MG63 (cell line): ENCODE results near the gene IL9. TPM values are rescaled to one million over a fixed set of nuclear protein-coding genes. Genes with fewer than 3 reads are reported as not detected.

Experiments
- DNase-seq: peaks from one replicate; pipeline ENCODE4 v3.0.0-alpha.2; 2020
- H3K27me3 ChIP-seq: fragments of 250-450 bp; sonication (Bioruptor Pico); 2 replicates; pipeline ENCODE4 v1.5.1; 2020; ENCODE audit warnings: mild to moderate bottlenecking, moderate library complexity
- H3K36me3 ChIP-seq: fragments of 250-450 bp; sonication (Bioruptor Pico); 2 replicates; pipeline ENCODE4 v1.5.1; 2020; ENCODE audit warnings: mild to moderate bottlenecking, moderate library complexity
- H3K4me3 ChIP-seq: fragments of 250-450 bp; sonication (Bioruptor Pico); 2 replicates; pipeline ENCODE4 v1.5.1; 2020; ENCODE audit warnings: mild to moderate bottlenecking, moderate library complexity
- H3K9me3 ChIP-seq: fragments of 250-450 bp; sonication (Bioruptor Pico); 2 replicates; pipeline ENCODE4 v1.5.1; 2020; ENCODE audit warnings: mild to moderate bottlenecking, moderate library complexity
- total RNA-seq: library from RNA; depleted of rRNA; stranded (reverse); fragments of >200 nt; shearing (Covaris generic); gene quantifications from 2 replicates; pipeline ENCODE4 v1.2.3, GENCODE V29; 2014; ENCODE audit warnings: low replicate concordance

IL9 gene
- total RNA-seq, 1 experiment from 2014 or later = not detected

GRCh38 chr5:135880278-135880677, 15.4 kb downstream of the IL9 start:
- Histone ChIP-seq H3K36me3 (no peaks in the 10 kb centered on the region; the same call in 1 of the 2 replicates), H3K4me3 (no peak overlapping the region), H3K27me3 (no peaks in the 10 kb centered on the region; the same call in 1 of the 2 replicates), H3K9me3 (no peaks in the 10 kb centered on the region)
- DNase-seq = peak; percentile 40

- no peak for DNase-seq
Observed at GRCh38 chr5:135879591-135879990, 16.1 kb downstream of the IL9 start.

GRCh38 chr5:135878156-135878620, 17.5 kb downstream of the IL9 start:
- Histone ChIP-seq H3K36me3 (no peaks in the 10 kb centered on the region; the same call in 1 of the 2 replicates), H3K4me3 (no peak overlapping the region), H3K27me3 (0 out of 2 replicates have a peak, but pooled peaks cover 2% of the 10 kb centered on the region), H3K9me3 (no peaks in the 10 kb centered on the region)
- peak; percentile 36 for DNase-seq

More at GRCh38 chr5:135879591-135879990, 16.1 kb downstream of the IL9 start:
- no peaks in the 10 kb centered on the region for H3K9me3 ChIP-seq
- no peak overlapping the region for H3K4me3 ChIP-seq
- no peaks in the 10 kb centered on the region; the same call in 1 of the 2 replicates for H3K36me3 ChIP-seq
- H3K27me3 ChIP-seq = peaks cover 2% of the 10 kb centered on the region; the same call in 1 of the 2 replicates

- no peaks in the 10 kb centered on the region; the same call in 1 of the 2 replicates for H3K36me3 ChIP-seq
- H3K9me3 ChIP-seq = no peaks in the 10 kb centered on the region
- H3K27me3 ChIP-seq = 0 out of 2 replicates have a peak, but pooled peaks cover 2% of the 10 kb centered on the region
- no peak for DNase-seq
- no peak overlapping the region for H3K4me3 ChIP-seq
Observed at GRCh38 chr5:135877570-135878155, 18.0 kb downstream of the IL9 start.

- Histone ChIP-seq H3K27me3 (0 out of 2 replicates have a peak, but pooled peaks cover 2% of the 10 kb centered on the region), H3K36me3 (no peaks in the 10 kb centered on the region; the same call in 1 of the 2 replicates), H3K9me3 (no peaks in the 10 kb centered on the region), H3K4me3 (no peak overlapping the region)
- no peak for DNase-seq
Observed at GRCh38 chr5:135876146-135876545, 19.5 kb downstream of the IL9 start.

- Histone ChIP-seq H3K36me3 (no peaks in the 10 kb centered on the region; the same call in 1 of the 2 replicates), H3K27me3 (0 out of 2 replicates have a peak, but pooled peaks cover 2% of the 10 kb centered on the region), H3K4me3 (no peak overlapping the region), H3K9me3 (no peaks in the 10 kb centered on the region)
- no peak for DNase-seq
Observed at GRCh38 chr5:135875567-135875966, 20.1 kb downstream of the IL9 start.

GRCh38 chr5:135874461-135874860, 21.2 kb downstream of the IL9 start:
- H3K9me3 ChIP-seq = no peaks in the 10 kb centered on the region
- H3K4me3 ChIP-seq = no peak overlapping the region
- H3K27me3 ChIP-seq = peaks cover 7% of the 10 kb centered on the region; the same call in 1 of the 2 replicates
- DNase-seq = no peak
- H3K36me3 ChIP-seq = no peaks in the 10 kb centered on the region; the same call in 1 of the 2 replicates

GRCh38 chr5:135873831-135874230, 21.8 kb downstream of the IL9 start:
- DNase-seq = no peak
- Histone ChIP-seq H3K9me3 (no peaks in the 10 kb centered on the region), H3K36me3 (no peaks in the 10 kb centered on the region; the same call in 1 of the 2 replicates), H3K4me3 (no peak overlapping the region), H3K27me3 (peaks cover 7% of the 10 kb centered on the region; the same call in 1 of the 2 replicates)

GRCh38 chr5:135871268-135871915, 24.2 kb downstream of the IL9 start:
- Histone ChIP-seq H3K4me3 (no peak overlapping the region), H3K9me3 (no peaks in the 10 kb centered on the region), H3K36me3 (no peaks in the 10 kb centered on the region; the same call in 1 of the 2 replicates), H3K27me3 (peaks cover 11% of the 10 kb centered on the region; the same call in 1 of the 2 replicates)
- DNase-seq = no peak

GRCh38 chr5:135869935-135870334, 25.7 kb downstream of the IL9 start:
- Histone ChIP-seq H3K4me3 (no peak overlapping the region), H3K27me3 (peaks cover 10% of the 10 kb centered on the region; the same call in 1 of the 2 replicates), H3K36me3 (no peaks in the 10 kb centered on the region), H3K9me3 (no peaks in the 10 kb centered on the region)
- DNase-seq = no peak

- no peaks in the 10 kb centered on the region for H3K9me3 ChIP-seq
- H3K4me3 ChIP-seq = no peak overlapping the region
- no peaks in the 10 kb centered on the region for H3K36me3 ChIP-seq
- H3K27me3 ChIP-seq = peaks cover 10% of the 10 kb centered on the region; the same call in 1 of the 2 replicates
- DNase-seq = no peak
Observed at GRCh38 chr5:135869276-135869675, 26.4 kb downstream of the IL9 start.

- H3K27me3 ChIP-seq = peaks cover 10% of the 10 kb centered on the region; the same call in 1 of the 2 replicates
- DNase-seq = no peak
Observed at GRCh38 chr5:135868681-135869080, 27.0 kb downstream of the IL9 start.

GRCh38 chr5:135867599-135867998, 28.0 kb downstream of the IL9 start:
- Histone ChIP-seq H3K4me3 (no peak overlapping the region), H3K27me3 (peaks cover 10% of the 10 kb centered on the region; the same call in 1 of the 2 replicates), H3K9me3 (no peaks in the 10 kb centered on the region), H3K36me3 (no peaks in the 10 kb centered on the region)
- no peak for DNase-seq

More at GRCh38 chr5:135868681-135869080, 27.0 kb downstream of the IL9 start:
- Histone ChIP-seq H3K9me3 (no peaks in the 10 kb centered on the region), H3K36me3 (no peaks in the 10 kb centered on the region), H3K4me3 (no peak overlapping the region)

- H3K27me3 ChIP-seq = peaks cover 10% of the 10 kb centered on the region; the same call in 1 of the 2 replicates
- no peak overlapping the region for H3K4me3 ChIP-seq
- no peaks in the 10 kb centered on the region for H3K36me3 ChIP-seq
- DNase-seq = no peak
- no peaks in the 10 kb centered on the region for H3K9me3 ChIP-seq
Observed at GRCh38 chr5:135866016-135866415, 29.6 kb downstream of the IL9 start.

- DNase-seq = no peak
- Histone ChIP-seq H3K4me3 (no peak overlapping the region), H3K9me3 (no peaks in the 10 kb centered on the region), H3K27me3 (peaks cover 7% of the 10 kb centered on the region; the same call in 1 of the 2 replicates), H3K36me3 (no peaks in the 10 kb centered on the region)
Observed at GRCh38 chr5:135864503-135865435, 30.9 kb downstream of the IL9 start.

- no peaks in the 10 kb centered on the region for H3K27me3 ChIP-seq
- no peaks in the 10 kb centered on the region for H3K9me3 ChIP-seq
- DNase-seq = no peak
- H3K4me3 ChIP-seq = no peak overlapping the region
- H3K36me3 ChIP-seq = no peaks in the 10 kb centered on the region
Observed at GRCh38 chr5:135862744-135863143, 32.9 kb downstream of the IL9 start.
